Activated T-helper 1 cell treated with anti-CD3 and anti-CD28 coated beads, Interleukin-12 subunit alpha, Interleukin-12 subunit beta, Interleukin-2, Interleukin-4 antibody, amounts not matched to agents 30 ng/mL and 10 ng/mL and 1 ng/mL, durations not matched to agents 14 hours and 24 hours and 36 hours (primary cell): ENCODE data around the gene MED15. TPM values are rescaled to one million over a fixed set of nuclear protein-coding genes. Genes with fewer than 3 reads are reported as not detected.

ENCODE experiments used
- DNase-seq: peaks from one replicate; pipeline ENCODE4 v3.0.0; 2021; ENCODE audit warnings: low spot score
- H3K27ac Mint-ChIP-seq: one replicate; pipeline ENCODE4 v1.8.0; 2021; ENCODE audit warnings: mild to moderate bottlenecking, mixed read lengths
- H3K27me3 Mint-ChIP-seq: one replicate; pipeline ENCODE4 v1.8.0; 2022; ENCODE audit warnings: mild to moderate bottlenecking, moderate library complexity, mixed read lengths; ENCODE audit not compliant: insufficient read depth
- H3K36me3 Mint-ChIP-seq: one replicate; pipeline ENCODE4 v1.8.0; 2021; ENCODE audit warnings: low read depth, mixed read lengths
- H3K4me1 Mint-ChIP-seq: one replicate; pipeline ENCODE4 v1.8.0; 2021; ENCODE audit warnings: low read depth, mixed read lengths
- H3K4me3 Mint-ChIP-seq: one replicate; pipeline ENCODE4 v1.8.0; 2021; ENCODE audit warnings: mild to moderate bottlenecking, moderate library complexity, mixed read lengths
- H3K9me3 Mint-ChIP-seq: one replicate; pipeline ENCODE4 v1.8.0; 2021; ENCODE audit warnings: mixed read lengths
- intact Hi-C: fragments of 100-400 bp; cut with micrococcal nuclease; formaldehyde crosslinking; loops from one replicate; pipeline ENCODE4 v1.15.1; 2024
- total RNA-seq: library from RNA; stranded (reverse); gene quantifications from 2 replicates; pipeline ENCODE4 v1.2.3, GENCODE V29; 2022

MED15 gene
- total RNA-seq, 1 donor from 2014 or later, result 110 TPM

DNA sequence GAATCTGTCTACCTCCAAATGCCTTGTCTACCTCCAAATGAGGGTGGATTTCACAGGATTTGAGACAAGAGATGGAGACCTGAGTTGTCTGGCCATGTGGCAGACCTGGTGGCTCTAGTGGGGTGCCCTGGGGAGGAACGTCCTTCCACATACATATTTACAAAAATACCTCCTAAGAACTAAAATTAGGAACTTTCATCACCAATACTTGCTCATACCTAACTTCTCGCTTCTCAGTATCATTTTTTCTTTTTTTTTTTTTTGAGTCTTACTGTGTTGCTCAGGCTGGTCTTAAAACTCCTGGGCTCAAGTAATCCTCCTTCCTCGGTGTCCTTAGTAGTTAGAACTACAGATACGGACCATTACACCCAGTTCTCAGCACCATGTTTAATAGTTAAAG is 117.9 kb downstream of the MED15 start:
- Mint-ChIP-seq H3K27ac (no peak overlapping the region), H3K4me1 (peaks cover 14% of the 10 kb centered on the region), H3K9me3 (no peaks in the 10 kb centered on the region), H3K36me3 (no peaks in the 10 kb centered on the region), H3K4me3 (no peak overlapping the region), H3K27me3 (peaks cover 14% of the 10 kb centered on the region)
- intact Hi-C loops, result loop anchor here (2.0 kb wide), 1 partner anchor 62 kb away; no protein-coding TSS in a partner anchor
- DNase-seq, result no peak

DNA sequence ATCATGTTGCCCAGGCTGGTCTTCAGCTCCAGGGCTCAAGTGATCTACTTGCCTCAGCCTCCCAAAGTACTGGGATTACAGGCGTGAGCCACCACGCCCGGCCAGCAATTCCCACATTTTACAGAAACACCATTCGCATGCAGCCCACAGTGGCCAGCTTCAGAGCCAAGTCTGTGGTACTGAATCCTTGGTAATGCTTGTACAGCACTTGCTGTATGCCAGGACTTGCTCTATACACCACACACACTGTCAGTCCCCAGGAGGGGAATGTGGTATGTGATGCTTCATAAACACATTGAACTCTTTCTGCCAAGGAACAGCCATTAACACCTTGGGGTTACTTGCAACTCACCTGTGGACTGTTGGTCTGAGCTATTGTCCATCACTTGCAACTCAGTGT is 119.4 kb downstream of the MED15 start:
- DNase-seq, result no peak

DNA sequence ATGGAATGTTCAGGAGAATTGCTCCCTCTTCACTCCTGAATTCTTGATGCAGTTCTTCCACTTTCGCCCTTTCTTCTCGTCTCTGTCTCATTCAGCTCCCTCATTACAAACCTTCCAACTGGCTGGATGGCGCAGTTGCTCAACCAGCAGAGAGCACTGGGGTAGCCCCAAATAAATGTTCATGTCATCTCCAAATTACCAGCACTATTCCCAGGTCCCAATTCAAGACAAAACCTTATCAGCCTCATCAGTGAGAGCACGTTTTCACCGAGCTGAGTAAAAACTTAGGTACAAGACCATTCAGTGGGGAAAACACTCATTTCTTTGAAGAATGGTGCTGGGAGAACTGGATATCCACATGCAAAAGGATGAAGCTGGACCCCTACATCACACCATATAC is 120.0 kb downstream of the MED15 start:
- DNase-seq, result no peak
- Mint-ChIP-seq H3K27me3 (peaks cover 13% of the 10 kb centered on the region), H3K27ac (no peak overlapping the region), H3K4me3 (no peak overlapping the region), H3K4me1 (peaks cover 14% of the 10 kb centered on the region), H3K36me3 (no peaks in the 10 kb centered on the region), H3K9me3 (no peaks in the 10 kb centered on the region)
- intact Hi-C loops, result no loop called here

More for the DNA sequence above, 119.4 kb downstream of the MED15 start:
- H3K4me1 Mint-ChIP-seq, result peaks cover 14% of the 10 kb centered on the region
- no peaks in the 10 kb centered on the region for H3K9me3 Mint-ChIP-seq
- intact Hi-C loops, result no loop called here
- H3K36me3 Mint-ChIP-seq, result no peaks in the 10 kb centered on the region
- no peak overlapping the region for H3K4me3 Mint-ChIP-seq
- no peak overlapping the region for H3K27ac Mint-ChIP-seq
- H3K27me3 Mint-ChIP-seq, result peaks cover 14% of the 10 kb centered on the region

GRCh38 chr22:20628081-20628939 is 120.9 kb downstream of the MED15 start:
- intact Hi-C loops, result no loop called here
- peaks cover 14% of the 10 kb centered on the region for H3K4me1 Mint-ChIP-seq
- no peak overlapping the region for H3K27ac Mint-ChIP-seq
- H3K4me3 Mint-ChIP-seq, result no peak overlapping the region
- no peaks in the 10 kb centered on the region for H3K9me3 Mint-ChIP-seq
- H3K27me3 Mint-ChIP-seq, result peaks cover 13% of the 10 kb centered on the region
- no peaks in the 10 kb centered on the region for H3K36me3 Mint-ChIP-seq
- DNase-seq, result no peak

GRCh38 chr22:20629401-20629800 is 122.0 kb downstream of the MED15 start:
- H3K36me3 Mint-ChIP-seq, result no peaks in the 10 kb centered on the region
- intact Hi-C loops, result no loop called here
- no peaks in the 10 kb centered on the region for H3K9me3 Mint-ChIP-seq
- peaks cover 10% of the 10 kb centered on the region for H3K27me3 Mint-ChIP-seq
- H3K27ac Mint-ChIP-seq, result no peak overlapping the region
- H3K4me1 Mint-ChIP-seq, result peaks cover 8% of the 10 kb centered on the region
- no peak overlapping the region for H3K4me3 Mint-ChIP-seq
- DNase-seq, result no peak

DNA sequence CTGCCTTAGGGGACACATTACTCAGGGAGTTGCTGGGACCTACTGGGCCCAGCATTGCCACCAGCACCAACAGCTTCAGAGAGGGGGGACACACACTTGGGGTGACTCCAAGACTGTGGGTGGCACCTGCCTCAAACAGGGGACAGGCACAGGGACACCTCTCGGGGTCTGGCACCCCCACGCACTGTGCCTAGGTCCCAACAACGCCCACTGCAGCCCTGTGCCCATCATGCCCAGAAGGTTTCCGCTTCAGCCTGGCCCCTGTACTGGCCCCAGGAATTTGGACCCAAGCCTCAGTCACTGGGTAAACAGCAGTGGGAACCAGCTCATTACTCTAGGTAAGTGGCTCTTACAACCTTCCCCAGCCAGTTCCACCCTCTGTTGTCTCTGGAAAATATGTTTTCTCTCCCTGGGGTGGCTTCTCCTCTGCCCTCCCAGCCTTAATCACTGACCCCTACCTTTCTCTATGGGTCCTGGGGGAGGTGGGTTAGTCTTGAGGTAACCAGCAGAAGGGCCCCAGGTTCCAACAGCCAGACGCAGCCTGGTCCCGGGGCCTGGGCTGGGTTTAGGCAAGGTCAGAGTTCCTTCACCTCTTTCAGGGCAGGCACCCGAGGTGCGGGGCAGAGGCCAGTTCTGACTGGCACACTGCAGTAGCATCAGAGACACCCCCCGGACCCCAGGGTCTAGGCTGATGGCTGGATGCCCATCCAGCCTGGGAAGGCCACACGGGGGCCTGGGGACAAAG is 123.6 kb downstream of the MED15 start:
- DNase-seq, result no peak
- Mint-ChIP-seq H3K4me1 (no peaks in the 10 kb centered on the region), H3K27me3 (peaks cover 9% of the 10 kb centered on the region), H3K4me3 (no peak overlapping the region), H3K36me3 (no peaks in the 10 kb centered on the region), H3K27ac (no peak overlapping the region), H3K9me3 (no peaks in the 10 kb centered on the region)
- intact Hi-C loops, result no loop called here

GRCh38 chr22:20632082-20632481 is 124.7 kb downstream of the MED15 start:
- no peak overlapping the region for H3K4me3 Mint-ChIP-seq
- no peaks in the 10 kb centered on the region for H3K36me3 Mint-ChIP-seq
- no peaks in the 10 kb centered on the region for H3K9me3 Mint-ChIP-seq
- DNase-seq, result no peak
- H3K27me3 Mint-ChIP-seq, result peaks cover 11% of the 10 kb centered on the region
- intact Hi-C loops, result no loop called here
- H3K27ac Mint-ChIP-seq, result no peak overlapping the region
- H3K4me1 Mint-ChIP-seq, result no peaks in the 10 kb centered on the region

DNA sequence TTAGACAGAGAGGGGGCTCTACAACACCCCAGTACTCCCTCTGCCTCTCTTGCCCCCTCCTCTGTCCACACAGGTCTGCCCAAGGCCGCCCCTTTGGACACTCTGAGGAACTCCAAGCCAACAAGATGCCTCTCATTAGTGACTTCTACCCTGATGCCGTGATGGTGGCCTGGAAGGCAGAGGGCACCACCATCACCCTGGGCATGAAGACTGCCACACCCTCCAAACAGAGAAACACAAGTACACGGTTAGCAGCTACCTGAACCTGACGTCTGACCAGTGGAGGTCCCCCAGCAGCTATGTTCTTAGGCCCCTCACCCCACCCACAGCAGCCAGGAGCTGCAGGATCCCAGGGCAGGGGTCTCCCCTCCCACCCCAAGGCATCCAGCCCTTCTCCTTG is 125.1 kb downstream of the MED15 start:
- intact Hi-C loops, result no loop called here
- H3K4me1 Mint-ChIP-seq, result no peaks in the 10 kb centered on the region
- H3K27me3 Mint-ChIP-seq, result peaks cover 13% of the 10 kb centered on the region
- H3K36me3 Mint-ChIP-seq, result no peaks in the 10 kb centered on the region
- no peak overlapping the region for H3K27ac Mint-ChIP-seq
- H3K9me3 Mint-ChIP-seq, result no peaks in the 10 kb centered on the region
- no peak for DNase-seq
- H3K4me3 Mint-ChIP-seq, result no peak overlapping the region

DNA sequence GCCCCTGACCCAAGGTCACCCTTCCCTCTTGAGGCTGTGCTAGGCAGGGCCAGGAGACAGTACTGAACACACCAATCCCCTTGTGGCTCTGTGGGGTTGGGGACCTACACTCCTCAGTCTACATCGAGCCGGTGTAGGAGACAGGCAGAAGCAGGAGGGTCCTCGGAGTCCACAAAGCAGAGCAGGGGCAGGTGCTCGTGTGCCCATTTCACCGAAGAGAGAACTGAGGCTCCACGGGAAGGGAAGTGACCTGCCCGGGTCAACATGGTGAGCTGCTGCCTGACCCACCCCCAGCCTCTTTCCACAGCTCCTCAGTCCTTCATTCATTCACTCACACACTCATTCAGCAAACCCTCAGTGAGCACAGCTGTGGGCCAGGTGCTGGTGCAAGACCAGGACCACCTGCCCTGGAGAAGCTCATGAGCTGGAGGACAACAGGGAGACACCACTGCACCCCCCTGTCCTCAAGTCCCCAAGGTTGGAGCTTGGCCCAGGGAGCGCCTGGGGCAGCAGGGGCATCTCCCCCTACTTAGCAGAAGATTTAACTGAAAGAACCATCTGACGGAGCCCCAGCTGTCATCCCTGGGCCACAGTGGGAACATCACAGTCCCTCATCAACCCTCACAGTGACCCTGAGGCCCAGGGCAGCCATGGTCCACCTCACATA is 127.3 kb downstream of the MED15 start:
- Mint-ChIP-seq H3K27me3 (peaks cover 27% of the 10 kb centered on the region), H3K36me3 (no peaks in the 10 kb centered on the region), H3K27ac (no peak overlapping the region), H3K4me3 (no peak overlapping the region), H3K4me1 (no peaks in the 10 kb centered on the region), H3K9me3 (no peaks in the 10 kb centered on the region)
- intact Hi-C loops, result no loop called here
- DNase-seq, result no peak

DNA sequence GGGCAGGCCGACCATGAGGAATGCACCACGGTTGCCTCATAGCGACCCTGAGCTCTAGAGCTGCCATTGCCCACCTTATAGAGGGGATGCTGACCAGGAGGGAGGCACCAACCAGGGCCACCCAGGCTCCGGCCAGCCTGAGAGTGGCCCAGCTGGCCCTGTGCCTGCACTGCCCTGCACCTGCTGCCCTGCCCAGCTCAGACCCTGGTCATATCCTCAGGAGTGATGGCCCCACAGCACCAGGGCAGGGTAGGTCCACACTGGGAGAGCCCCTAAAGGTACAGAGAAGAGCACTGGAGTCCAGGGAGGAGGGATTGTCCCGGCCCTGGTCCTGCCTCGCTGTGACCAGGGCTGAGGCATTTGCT is 127.8 kb downstream of the MED15 start:
- no peaks in the 10 kb centered on the region for H3K9me3 Mint-ChIP-seq
- no peak overlapping the region for H3K4me3 Mint-ChIP-seq
- intact Hi-C loops, result no loop called here
- H3K36me3 Mint-ChIP-seq, result no peaks in the 10 kb centered on the region
- no peaks in the 10 kb centered on the region for H3K4me1 Mint-ChIP-seq
- no peak overlapping the region for H3K27ac Mint-ChIP-seq
- no peak for DNase-seq
- peaks cover 27% of the 10 kb centered on the region for H3K27me3 Mint-ChIP-seq

GRCh38 chr22:20636075-20636812 is 128.8 kb downstream of the MED15 start:
- no peaks in the 10 kb centered on the region for H3K9me3 Mint-ChIP-seq
- no peaks in the 10 kb centered on the region for H3K36me3 Mint-ChIP-seq
- intact Hi-C loops, result no loop called here
- DNase-seq, result no peak
- no peak overlapping the region for H3K4me3 Mint-ChIP-seq
- peaks cover 27% of the 10 kb centered on the region for H3K27me3 Mint-ChIP-seq
- H3K27ac Mint-ChIP-seq, result no peak overlapping the region
- H3K4me1 Mint-ChIP-seq, result no peaks in the 10 kb centered on the region

DNA sequence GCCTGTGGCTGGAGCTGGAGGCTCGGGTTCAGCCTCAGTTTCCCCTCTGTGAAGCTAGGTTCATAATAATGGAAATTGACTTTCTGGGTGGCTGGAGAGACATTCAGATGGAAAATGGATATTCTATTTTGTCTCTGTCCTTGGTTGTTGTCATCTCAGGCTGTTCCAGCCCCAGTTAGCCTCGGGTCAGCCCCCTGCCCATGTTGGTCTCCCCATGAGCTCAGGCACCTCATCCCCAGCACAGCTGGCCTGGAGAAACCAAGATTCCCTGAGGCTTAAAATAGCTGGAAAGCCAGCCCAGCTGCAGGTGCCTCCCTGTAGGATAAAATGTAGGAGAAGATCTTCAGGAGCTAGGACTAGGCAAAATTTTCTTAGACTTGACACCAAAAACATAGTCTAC is 129.5 kb downstream of the MED15 start:
- no peaks in the 10 kb centered on the region for H3K9me3 Mint-ChIP-seq
- no peak for DNase-seq
- no peaks in the 10 kb centered on the region for H3K36me3 Mint-ChIP-seq
- H3K27me3 Mint-ChIP-seq, result peaks cover 27% of the 10 kb centered on the region
- no peak overlapping the region for H3K4me3 Mint-ChIP-seq
- intact Hi-C loops, result no loop called here
- H3K27ac Mint-ChIP-seq, result no peak overlapping the region
- H3K4me1 Mint-ChIP-seq, result no peaks in the 10 kb centered on the region
